Measurements from ENCODE around the gene SYNDIG1L. TPM values are rescaled to one million over a fixed set of nuclear protein-coding genes. Genes with fewer than 3 reads are reported as not detected.

Gene SYNDIG1L
- total RNA-seq, 1 experiment from 2014 or later = not detected

- intact Hi-C loops (cut with micrococcal nuclease) = no loop called here
- ATAC-seq (0 out of 2 replicates have a peak, but pooled peaks have one; percentile 20), DNase-seq (peak; percentile 17)
- ChIA-PET POLR2A (ENCODE audit: unreplicated experiment) (no interaction called here), CTCF (no interaction called here)
- no peaks in the 10 kb centered on the region for H3K79me2 ChIP-seq (ENCODE audit: low read length)
- no peaks in the 10 kb centered on the region for H4K20me1 ChIP-seq (ENCODE audit: low read length)
- no peak overlapping the region for H3K27ac ChIP-seq (ENCODE audit: low read length)
- H3K4me2 ChIP-seq (ENCODE audit: low read length) = no peak overlapping the region
- no peaks in the 10 kb centered on the region for H3K9me3 ChIP-seq (ENCODE audit: low read length)
- no peaks in the 10 kb centered on the region for H3K4me1 ChIP-seq (ENCODE audit: insufficient read depth, low read length)
- peaks cover 74% of the 10 kb centered on the region for H3K27me3 ChIP-seq (ENCODE audit: low read length)
- H3K4me3 ChIP-seq (ENCODE audit: low read length) = no peak overlapping the region
- no TSS peak for BruUV-seq (replicated peaks)
- TF ChIP-seq EZH2 (IDR thresholded peaks at IDR 0.05; ENCODE audit: low read length, unreplicated experiment) = no peak
- TF ChIP-seq EZH2phosphoT487 (IDR thresholded peaks at IDR 0.05; ENCODE audit: borderline replicate concordance, low read length) = no peak
- TF ChIP-seq CTCF (conservative IDR thresholded peaks at IDR 0.05; ENCODE audit: low read depth, low read length) = no peak
- no peak overlapping the region for H2AFZ ChIP-seq (ENCODE audit: low read length)
- H3K36me3 ChIP-seq (ENCODE audit: low read depth, low read length) = no peaks in the 10 kb centered on the region
- H3K9ac ChIP-seq (ENCODE audit: low read length) = no peak overlapping the region
- H3F3A ChIP-seq (ENCODE audit: low read length, unreplicated experiment) = no peaks in the 10 kb centered on the region
- no peaks in the 10 kb centered on the region for H3K9me2 ChIP-seq (replicated peaks; ENCODE audit: low read length)
Measured at GRCh38 chr14:74414403-74415114, 11.5 kb downstream of the SYNDIG1L start.

DNA sequence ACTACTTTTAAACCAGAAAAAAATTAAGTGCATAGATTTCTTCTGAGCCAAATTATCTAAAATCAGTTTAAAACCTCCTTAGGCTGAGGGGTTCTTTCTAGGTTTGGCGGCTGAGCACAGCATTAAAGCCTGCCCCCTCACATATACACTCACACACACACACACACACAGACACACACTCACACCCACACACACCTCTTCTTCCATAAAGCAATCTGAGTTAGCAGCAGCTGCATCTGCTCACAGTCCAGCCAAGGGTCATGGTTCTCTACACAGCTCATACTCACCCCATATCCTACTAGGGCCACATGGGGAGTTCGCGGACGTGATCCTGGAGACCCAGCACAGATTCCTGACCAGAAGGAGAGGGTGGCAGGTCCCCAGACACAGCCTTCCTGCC lies 12.4 kb downstream of the SYNDIG1L start:
- Histone ChIP-seq H3K4me1 (ENCODE audit: insufficient read depth, low read length) (no peaks in the 10 kb centered on the region), H3K9me3 (ENCODE audit: low read length) (no peaks in the 10 kb centered on the region), H3K27me3 (ENCODE audit: low read length) (peaks cover 65% of the 10 kb centered on the region), H3K4me3 (ENCODE audit: low read length) (no peak overlapping the region), H2AFZ (ENCODE audit: low read length) (no peak overlapping the region), H4K20me1 (ENCODE audit: low read length) (no peaks in the 10 kb centered on the region), H3K9me2 (replicated peaks; ENCODE audit: low read length) (no peaks in the 10 kb centered on the region), H3K9ac (ENCODE audit: low read length) (no peak overlapping the region), H3K4me2 (ENCODE audit: low read length) (no peak overlapping the region), H3K36me3 (ENCODE audit: low read depth, low read length) (no peaks in the 10 kb centered on the region), H3F3A (ENCODE audit: low read length, unreplicated experiment) (no peaks in the 10 kb centered on the region), H3K79me2 (ENCODE audit: low read length) (no peaks in the 10 kb centered on the region), H3K27ac (ENCODE audit: low read length) (no peak overlapping the region)
- DNase-seq = no peak
- intact Hi-C loops (cut with micrococcal nuclease) = no loop called here
- ATAC-seq = no peak
- CTCF ChIA-PET = no interaction called here
- POLR2A ChIA-PET (ENCODE audit: unreplicated experiment) = no interaction called here
- no TSS peak for BruUV-seq (replicated peaks)
- no peak for TF ChIP-seq EZH2phosphoT487 (IDR thresholded peaks at IDR 0.05; ENCODE audit: borderline replicate concordance, low read length)
- no peak for TF ChIP-seq EZH2 (IDR thresholded peaks at IDR 0.05; ENCODE audit: low read length, unreplicated experiment)
- TF ChIP-seq CTCF (conservative IDR thresholded peaks at IDR 0.05; ENCODE audit: low read depth, low read length) = no peak

- TF ChIP-seq CTCF (conservative IDR thresholded peaks at IDR 0.05; ENCODE audit: low read depth, low read length) (no peak), EZH2 (IDR thresholded peaks at IDR 0.05; ENCODE audit: low read length, unreplicated experiment) (no peak), EZH2phosphoT487 (IDR thresholded peaks at IDR 0.05; ENCODE audit: borderline replicate concordance, low read length) (no peak)
- Histone ChIP-seq H3K9me3 (ENCODE audit: low read length) (no peaks in the 10 kb centered on the region), H3K4me1 (ENCODE audit: insufficient read depth, low read length) (no peaks in the 10 kb centered on the region), H3K27ac (ENCODE audit: low read length) (no peak overlapping the region), H3K4me3 (ENCODE audit: low read length) (no peak overlapping the region), H3K36me3 (ENCODE audit: low read depth, low read length) (no peaks in the 10 kb centered on the region), H3K9ac (ENCODE audit: low read length) (no peak overlapping the region), H3K4me2 (ENCODE audit: low read length) (no peak overlapping the region), H3K27me3 (ENCODE audit: low read length) (peaks cover 56% of the 10 kb centered on the region), H3K9me2 (replicated peaks; ENCODE audit: low read length) (no peaks in the 10 kb centered on the region), H3F3A (ENCODE audit: low read length, unreplicated experiment) (no peaks in the 10 kb centered on the region), H2AFZ (ENCODE audit: low read length) (no peak overlapping the region), H4K20me1 (ENCODE audit: low read length) (no peaks in the 10 kb centered on the region), H3K79me2 (ENCODE audit: low read length) (no peaks in the 10 kb centered on the region)
- intact Hi-C loops (cut with micrococcal nuclease) = no loop called here
- ChIA-PET CTCF (no interaction called here), POLR2A (ENCODE audit: unreplicated experiment) (no interaction called here)
- ATAC-seq (no peak), DNase-seq (no peak)
- no TSS peak for BruUV-seq (replicated peaks)
Measured at GRCh38 chr14:74412753-74413152, 13.3 kb downstream of the SYNDIG1L start.
